CD4-positive, alpha-beta T cell treated with Interleukin-6 at 100 ng/mL for 8 hours (primary cell): ENCODE measurements around the gene HMGCS1.
"Not testable (repeated sequence)": the region's sequence is repeated elsewhere in the genome, so short reads cannot be mapped to it uniquely, and the experiment has no call there.

ENCODE experiments used
- DNase-seq: peaks from one replicate; pipeline ENCODE4 v3.0.0-alpha.2; 2020; ENCODE audit warnings: mixed read lengths, low spot score

The HMGCS1 gene

DNA sequence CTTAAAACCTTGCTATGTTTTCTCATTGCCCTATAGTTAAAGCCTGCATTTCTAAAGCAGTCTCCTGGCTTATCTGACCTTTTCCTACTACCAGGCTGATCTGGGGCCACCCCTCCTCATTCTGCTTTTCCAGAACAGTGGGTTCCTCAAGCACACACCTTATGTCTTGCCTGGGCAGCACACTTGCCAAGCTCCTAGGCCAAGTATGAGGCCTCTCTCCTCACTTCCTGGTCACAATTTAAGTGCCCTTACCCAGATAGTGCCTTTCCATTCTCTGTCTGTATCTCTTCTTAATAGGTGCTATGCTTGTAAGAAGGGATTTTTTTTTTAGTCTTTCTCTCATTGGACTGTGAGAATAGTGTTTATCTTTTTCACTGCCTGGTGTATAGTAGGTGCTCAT is 39.7 kb downstream of the HMGCS1 start:
- DNase-seq, result no peak

- no peak for DNase-seq
Measured at GRCh38 chr5:43270645-43271044, 42.6 kb downstream of the HMGCS1 start.

GRCh38 chr5:43268188-43268820 is 44.9 kb downstream of the HMGCS1 start:
- no peak for DNase-seq

GRCh38 chr5:43262269-43262668 is 50.9 kb downstream of the HMGCS1 start:
- DNase-seq, result not testable (repeated sequence)

DNA sequence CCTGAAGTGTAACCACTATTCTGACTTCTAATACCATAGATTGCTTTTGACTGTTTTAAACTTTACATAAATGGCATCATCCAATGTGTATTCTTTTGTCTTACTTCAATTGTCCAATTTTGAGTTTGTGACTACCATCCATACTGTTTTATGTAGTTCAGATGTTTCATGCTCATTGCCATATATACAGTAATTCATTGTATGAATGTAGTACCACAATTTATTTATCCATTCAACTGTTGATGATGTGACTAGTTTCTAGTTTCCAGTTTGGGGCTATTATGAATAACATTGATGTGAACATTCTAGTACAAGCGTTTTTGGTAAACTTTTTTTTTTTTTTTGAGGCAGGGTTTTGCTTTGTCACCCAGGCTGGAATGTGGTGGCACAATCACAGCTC is 55.1 kb downstream of the HMGCS1 start:
- DNase-seq, result no peak

GRCh38 chr5:43256261-43256966 is 56.8 kb downstream of the HMGCS1 start:
- DNase-seq, result no peak

GRCh38 chr5:43255704-43256103 is 57.5 kb downstream of the HMGCS1 start:
- DNase-seq, result no peak

- DNase-seq, result no peak
Measured at GRCh38 chr5:43251754-43252153, 61.5 kb downstream of the HMGCS1 start.

DNA sequence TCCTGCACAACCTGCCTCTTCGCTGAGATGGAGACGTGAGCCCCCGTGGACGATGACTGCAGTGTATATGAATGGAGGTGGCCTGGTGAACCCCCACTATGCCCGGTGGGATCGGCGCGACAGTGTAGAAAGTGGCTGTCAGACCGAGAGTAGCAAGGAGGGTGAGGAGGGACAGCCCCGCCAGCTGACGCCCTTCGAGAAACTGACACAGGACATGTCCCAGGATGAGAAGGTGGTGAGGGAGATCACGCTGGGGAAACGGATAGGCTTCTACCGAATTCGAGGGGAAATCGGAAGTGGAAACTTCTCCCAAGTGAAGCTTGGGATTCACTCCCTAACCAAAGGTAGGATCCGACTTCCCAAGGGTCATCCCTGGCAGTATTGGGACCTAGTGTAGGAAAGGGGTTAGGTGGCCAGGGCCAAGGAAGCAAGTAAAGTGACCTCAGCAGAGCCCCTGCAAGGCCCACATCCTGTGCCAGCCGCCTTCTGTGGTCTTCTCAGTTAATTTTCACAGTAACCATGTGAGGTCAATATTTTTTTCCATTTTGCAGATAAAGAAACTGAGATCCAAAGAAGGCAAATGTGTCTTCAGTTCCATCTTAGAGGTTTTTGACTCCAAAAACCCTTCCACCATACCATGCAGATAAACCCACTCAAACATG is 67.4 kb downstream of the HMGCS1 start:
- no peak for DNase-seq

- DNase-seq, result no peak
Measured at GRCh38 chr5:43244823-43245565, 68.2 kb downstream of the HMGCS1 start.

DNA sequence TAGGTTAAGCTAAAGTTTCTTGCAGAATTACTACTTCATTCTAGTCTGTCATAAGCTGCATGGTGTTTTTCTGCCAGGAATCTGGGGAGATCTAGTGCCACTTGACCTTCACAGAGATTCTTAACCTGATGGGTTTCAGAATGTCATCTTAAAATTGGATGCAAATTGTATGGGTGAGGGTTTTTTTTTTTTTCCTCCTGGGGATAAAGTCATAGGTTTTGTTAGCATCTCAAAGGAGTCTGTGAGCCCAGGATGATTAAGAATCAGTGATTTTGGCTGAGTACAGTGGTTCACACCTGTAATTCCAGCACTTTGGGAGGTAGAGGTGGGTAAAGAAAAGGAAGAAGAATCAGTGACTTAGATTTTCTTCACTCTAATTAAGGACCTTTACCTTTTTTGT is 69.9 kb downstream of the HMGCS1 start:
- DNase-seq, result no peak

DNA sequence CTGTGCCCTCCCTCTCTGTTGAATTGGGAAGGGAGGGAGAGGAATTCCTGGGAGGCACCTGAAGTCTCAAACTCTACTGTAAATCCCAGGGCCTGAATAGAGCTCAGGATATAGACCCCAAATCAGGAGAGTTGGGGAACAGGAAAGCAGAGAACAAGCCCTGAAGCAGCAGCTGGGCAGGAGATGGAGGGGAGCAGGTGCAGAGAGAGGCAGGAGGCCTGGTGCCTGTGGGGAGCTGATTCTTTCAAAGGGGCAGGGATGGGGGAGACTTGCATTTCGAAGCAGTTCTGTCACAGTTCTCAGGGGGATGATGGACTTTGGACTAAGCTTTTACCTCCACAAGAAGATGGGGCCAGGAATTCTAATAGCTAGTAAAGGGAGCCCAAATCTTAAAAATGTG is 71.0 kb downstream of the HMGCS1 start:
- DNase-seq, result no peak
